GM12878 (cell line): ENCODE measurements around the gene PTBP3. TPM values are rescaled to one million over a fixed set of nuclear protein-coding genes. Genes with fewer than 3 reads are reported as not detected.

Source experiments
- ATAC-seq: fragments of 200-7000 bp; cut with Tn5 transposase; 3 replicates; pipeline ENCODE4 v1.9.1; 2020; ENCODE audit warnings: mild to moderate bottlenecking, moderate library complexity
- BruUV-seq: library from RNA; stranded (reverse); fragments of 400-500 nt; replicated peaks from 2 replicates; lab custom pipeline; 2021; lab: Mats Ljungman, UMichigan
- CTCF ChIA-PET: fragments of 300-600 bp; sonication (Branson Sonifier 250); formaldehyde crosslinking; extraction: SDS; loops from one replicate; lab custom pipeline; 2021; ENCODE audit warnings: inconsistent platforms; lab: Yijun Ruan, JAX
- POLR2A ChIA-PET: fragments of 350-600 bp; formaldehyde crosslinking; extraction: SDS; loops from one replicate; lab custom pipeline; 2021; ENCODE audit warnings: inconsistent platforms; lab: Charles Lee
- RAD21 ChIA-PET: fragments of 300-600 bp; sonication (Branson Sonifier 250); formaldehyde crosslinking; loops from one replicate; lab custom pipeline; 2023; ENCODE audit warnings: antibody characterized with exemption; ENCODE audit not compliant: unreplicated experiment; lab: Charles Lee
- SMC1A ChIA-PET: fragments of 300-600 bp; sonication (Branson Sonifier 250); formaldehyde crosslinking; loops from one replicate; lab custom pipeline; 2023; ENCODE audit not compliant: unreplicated experiment, uncharacterized antibody; lab: Charles Lee
- DNase-seq: peaks from one replicate; pipeline ENCODE4 v3.0.0-alpha.2; 2011; ENCODE audit warnings: low read depth, low spot score
- FAIRE-seq: peaks from 3 replicates; lab custom pipeline; 2011; peaks lifted over from hg19 to GRCh38; lab: Jason Lieb, UNC
- H2AFZ ChIP-seq: 2 replicates; pipeline ENCODE4 v1.6.0; 2011; ENCODE audit warnings: low read depth, low read length, control low read depth; ENCODE audit not compliant: control insufficient read depth
- H3K27ac ChIP-seq: 2 replicates; pipeline ENCODE4 v1.5.1; 2011; ENCODE audit warnings: control low read depth; ENCODE audit not compliant: control insufficient read depth, insufficient read depth
- H3K27me3 ChIP-seq, 2 experiments: replicated peaks in 1 of 2; 2 replicates each; pipeline versions ENCODE4 v1.6.0 to v1.6.1; 2011; ENCODE audit warnings: low read length in 1 of 2; ENCODE audit not compliant: control insufficient read depth in 2 of 2, insufficient read depth in 2 of 2
- H3K36me3 ChIP-seq, 2 experiments: 2 replicates each; pipeline ENCODE4 v1.5.1; 2011; ENCODE audit warnings: low read length in 1 of 2; ENCODE audit not compliant: control insufficient read depth in 2 of 2, insufficient read depth in 2 of 2
- H3K4me1 ChIP-seq: 2 replicates; pipeline ENCODE4 v1.6.1; 2011; ENCODE audit warnings: mild to moderate bottlenecking, low read length, moderate library complexity, mixed read lengths; ENCODE audit not compliant: control insufficient read depth, insufficient read depth
- H3K4me2 ChIP-seq: 2 replicates; pipeline ENCODE4 v1.6.0; 2011; ENCODE audit warnings: control low read depth; ENCODE audit not compliant: control insufficient read depth, insufficient read depth
- H3K4me3 ChIP-seq: fragments of 200-600 bp; sonication (generic); 2 replicates; pipeline ENCODE4 v1.5.1; 2016
- H3K79me2 ChIP-seq: 2 replicates; pipeline ENCODE4 v1.6.0; 2011; ENCODE audit warnings: low read length; ENCODE audit not compliant: control insufficient read depth, insufficient read depth
- H3K9ac ChIP-seq: 2 replicates; pipeline ENCODE4 v1.8.0; 2011; ENCODE audit warnings: low read length, control low read depth, mixed read lengths; ENCODE audit not compliant: control insufficient read depth, insufficient read depth
- H3K9me3 ChIP-seq: replicated peaks from 3 replicates; pipeline ENCODE4 v1.5.1; 2011; ENCODE audit warnings: mild to moderate bottlenecking, low read length; ENCODE audit not compliant: control insufficient read depth, insufficient read depth
- H4K20me1 ChIP-seq: 2 replicates; pipeline ENCODE4 v1.6.0; 2011; ENCODE audit not compliant: control insufficient read depth, insufficient read depth
- CBX3 ChIP-seq: fragments of 200-600 bp; sonication (generic); IDR thresholded peaks from 2 replicates; pipeline ENCODE4 v1.6.1; 2016; ENCODE audit warnings: low read depth, borderline replicate concordance
- CREM ChIP-seq: IDR thresholded peaks from 2 replicates; pipeline ENCODE4 v1.6.1; 2014; ENCODE audit warnings: antibody characterized with exemption, low read depth
- IKZF1 ChIP-seq: fragments of 450-650 bp; conservative IDR thresholded peaks from 2 replicates; pipeline ENCODE4 v1.6.1; 2017; ENCODE audit warnings: antibody characterized with exemption, mild to moderate bottlenecking
- IKZF2 ChIP-seq, 2 experiments: fragments of 450-650 bp; IDR thresholded peaks; 2 replicates each; pipeline ENCODE4 v1.6.1; 2017; ENCODE audit warnings: mild to moderate bottlenecking in 2 of 2, moderate library complexity in 2 of 2
- MEF2B ChIP-seq: fragments of 450-650 bp; IDR thresholded peaks from 2 replicates; pipeline ENCODE4 v1.6.1; 2018; ENCODE audit warnings: mild to moderate bottlenecking, moderate library complexity; ENCODE audit not compliant: partially characterized antibody, poor library complexity, severe bottlenecking
- MTA2 ChIP-seq: fragments of 450-650 bp; IDR thresholded peaks from 2 replicates; pipeline ENCODE4 v1.6.1; 2016; ENCODE audit warnings: low read depth, mild to moderate bottlenecking, moderate library complexity
- NFIC ChIP-seq: IDR thresholded peaks from 2 replicates; pipeline ENCODE4 v1.6.1; 2012; ENCODE audit warnings: low read depth, mild to moderate bottlenecking, inconsistent platforms, low read length, moderate library complexity
- NFXL1 ChIP-seq: fragments of 450-650 bp; IDR thresholded peaks from 2 replicates; pipeline ENCODE4 v1.6.1; 2017; ENCODE audit warnings: antibody characterized with exemption, mild to moderate bottlenecking, borderline replicate concordance
- POLR2AphosphoS2 ChIP-seq: IDR thresholded peaks from 2 replicates; pipeline ENCODE4 v1.6.1; 2011; ENCODE audit warnings: low read depth, mild to moderate bottlenecking, low read length, improper control_type of control experiment, moderate library complexity
- SIX5 ChIP-seq: IDR thresholded peaks from 2 replicates; pipeline ENCODE4 v1.6.1; 2011; ENCODE audit warnings: mild to moderate bottlenecking, low read depth, low read length, moderate library complexity; ENCODE audit not compliant: severe bottlenecking
- SREBF1 ChIP-seq: IDR thresholded peaks from 2 replicates; pipeline ENCODE4 v1.6.1; 2012; ENCODE audit warnings: mild to moderate bottlenecking, low read length
- TARDBP ChIP-seq: IDR thresholded peaks from 2 replicates; pipeline ENCODE4 v1.6.1; 2016; ENCODE audit warnings: borderline replicate concordance
- WRNIP1 ChIP-seq: IDR thresholded peaks from 2 replicates; pipeline ENCODE4 v1.6.1; 2011; ENCODE audit warnings: low read depth, low read length, improper control_type of control experiment, borderline replicate concordance
- ZBED1 ChIP-seq: IDR thresholded peaks from 2 replicates; pipeline ENCODE4 v1.6.1; 2016; ENCODE audit warnings: borderline replicate concordance
- ZNF207 ChIP-seq: fragments of 450-650 bp; IDR thresholded peaks from 2 replicates; pipeline ENCODE4 v1.6.1; 2014; ENCODE audit warnings: antibody characterized with exemption, mild to moderate bottlenecking, borderline replicate concordance
- ZNF217 ChIP-seq: fragments of 450-650 bp; IDR thresholded peaks from 2 replicates; pipeline ENCODE4 v1.6.1; 2017; ENCODE audit warnings: antibody characterized with exemption, mild to moderate bottlenecking
- WGBS: methylation state at CpG from one replicate; pipeline ENCODE4 v1.1.6; 2016; ENCODE audit warnings: low lambda C conversion rate; ENCODE audit not compliant: insufficient replicate concordance, insufficient coverage; ENCODE audit errors: missing lambda C conversion rate; 5-methylcytosine and 5-hydroxymethylcytosine counted together
- in situ Hi-C: fragments of 300-500 bp; cut with MboI; formaldehyde crosslinking; loops from 9 replicates; pipeline ENCODE4 v1.14.3; 2018; ENCODE audit warnings: mixed read lengths
- intact Hi-C: fragments of 100-400 bp; cut with micrococcal nuclease; formaldehyde crosslinking; loops from one replicate; pipeline ENCODE4 v1.14.2; 2022; ENCODE audit not compliant: unreplicated experiment
- polyA plus RNA-seq, 11 experiments: library from polyadenylated mRNA; depleted of rRNA in 4 of 11; unstranded in 6 of 11; stranded (reverse) in 5 of 11; fragments of >200 nt; fragmentation: Nextera tagmentation in 4 of 11; fragmentation: Illumina TruSeq in 1 of 11; extraction: Ambion mirVana in 4 of 11; extraction: Trizol in 1 of 11; gene quantifications; 1 replicate in 1 of 11; 2 replicates in 10 of 11; pipeline versions ENCODE4 v1.2.1 to v1.2.3, GENCODE V29; 2011 to 2016; ENCODE audit warnings: inconsistent platforms in 2 of 11, missing spikeins in 2 of 11, low read depth in 1 of 11
- total RNA-seq, 4 experiments: library from RNA; depleted of rRNA in 3 of 4; stranded (reverse); fragments of >200 nt in 3 of 4; fragmentation: Illumina TruSeq in 1 of 4; extraction: Trizol in 1 of 4; gene quantifications; 2 replicates each; pipeline versions ENCODE4 v1.2.1 to v1.2.3, GENCODE V29; 2013 to 2021
- TF ChIP-seq, protein P1 (sequence below): IDR thresholded peaks from 2 replicates; pipeline ENCODE4 v1.6.1; 2011; ENCODE audit warnings: borderline replicate concordance, low read depth, mild to moderate bottlenecking, moderate library complexity, mixed read lengths, low read length; ENCODE audit not compliant: insufficient read depth; ENCODE audit errors: extremely low read length
- TF ChIP-seq, protein P2 (sequence below): fragments of 450-650 bp; IDR thresholded peaks from 2 replicates; pipeline ENCODE4 v1.6.1; 2018; ENCODE audit warnings: mild to moderate bottlenecking, low read depth, moderate library complexity; ENCODE audit not compliant: partially characterized antibody

PTBP3 gene
- total and polyA plus RNA-seq, 10 of the 15 experiments (the other 5 are each of a cell fraction or from before 2014, with no cell fraction given), result 12.5 to 104 (median 52.7) TPM

GRCh38 chr9:112280904-112281303 lies 52.5 kb downstream of the PTBP3 start:
- no peak overlapping the region for H3K4me2 ChIP-seq
- SMC1A ChIA-PET, result interaction anchor here (1.5 to 1.9 kb wide), 3 partner anchors 12 to 55 kb away, joined by 4 read pairs; no protein-coding TSS in a partner anchor
- DNase-seq, result no peak

More at GRCh38 chr9:112280904-112281303, 52.5 kb downstream of the PTBP3 start:
- ChIA-PET CTCF (no interaction called here), POLR2A (no interaction called here), RAD21 (no interaction called here)
- Histone ChIP-seq H3K4me1 (no peaks in the 10 kb centered on the region), H3K9me3 (peaks cover 21% of the 10 kb centered on the region; the same call in 2 of the 3 replicates), H4K20me1 (no peaks in the 10 kb centered on the region), H3K79me2 (peaks cover 3% of the 10 kb centered on the region), H3K27ac (no peak overlapping the region), H3K4me3 (no peak overlapping the region), H3K36me3 (peaks cover 3 to 6% of the 10 kb centered on the region in 2 experiments; a peak in 3 of 4 replicates), H3K27me3 (no peaks in the 10 kb centered on the region), H2AFZ (no peak overlapping the region), H3K9ac (no peak overlapping the region)
- 100% methylated on average over 2 of the region's 2 CpGs for WGBS
- no peak for FAIRE-seq
- in situ Hi-C loops (no loop called here), intact Hi-C loops (no loop called here)
- TF ChIP-seq ZBED1 (no peak), ZNF217 (no peak), CBX3 (no peak), NFXL1 (no peak), ZNF207 (no peak), POLR2AphosphoS2 (no peak), TARDBP (no peak), CREM (no peak), IKZF1 (no peak), MTA2 (no peak), WRNIP1 (no peak), NFIC (no peak), IKZF2 (IDR thresholded peaks at IDR 0.05) (no peak), SREBF1 (no peak), SIX5 (no peak), MEF2B (no peak)
- TF ChIP-seq, protein P1, sequence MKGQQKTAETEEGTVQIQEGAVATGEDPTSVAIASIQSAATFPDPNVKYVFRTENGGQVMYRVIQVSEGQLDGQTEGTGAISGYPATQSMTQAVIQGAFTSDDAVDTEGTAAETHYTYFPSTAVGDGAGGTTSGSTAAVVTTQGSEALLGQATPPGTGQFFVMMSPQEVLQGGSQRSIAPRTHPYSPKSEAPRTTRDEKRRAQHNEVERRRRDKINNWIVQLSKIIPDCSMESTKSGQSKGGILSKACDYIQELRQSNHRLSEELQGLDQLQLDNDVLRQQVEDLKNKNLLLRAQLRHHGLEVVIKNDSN, result no peak
- TF ChIP-seq, protein P2, sequence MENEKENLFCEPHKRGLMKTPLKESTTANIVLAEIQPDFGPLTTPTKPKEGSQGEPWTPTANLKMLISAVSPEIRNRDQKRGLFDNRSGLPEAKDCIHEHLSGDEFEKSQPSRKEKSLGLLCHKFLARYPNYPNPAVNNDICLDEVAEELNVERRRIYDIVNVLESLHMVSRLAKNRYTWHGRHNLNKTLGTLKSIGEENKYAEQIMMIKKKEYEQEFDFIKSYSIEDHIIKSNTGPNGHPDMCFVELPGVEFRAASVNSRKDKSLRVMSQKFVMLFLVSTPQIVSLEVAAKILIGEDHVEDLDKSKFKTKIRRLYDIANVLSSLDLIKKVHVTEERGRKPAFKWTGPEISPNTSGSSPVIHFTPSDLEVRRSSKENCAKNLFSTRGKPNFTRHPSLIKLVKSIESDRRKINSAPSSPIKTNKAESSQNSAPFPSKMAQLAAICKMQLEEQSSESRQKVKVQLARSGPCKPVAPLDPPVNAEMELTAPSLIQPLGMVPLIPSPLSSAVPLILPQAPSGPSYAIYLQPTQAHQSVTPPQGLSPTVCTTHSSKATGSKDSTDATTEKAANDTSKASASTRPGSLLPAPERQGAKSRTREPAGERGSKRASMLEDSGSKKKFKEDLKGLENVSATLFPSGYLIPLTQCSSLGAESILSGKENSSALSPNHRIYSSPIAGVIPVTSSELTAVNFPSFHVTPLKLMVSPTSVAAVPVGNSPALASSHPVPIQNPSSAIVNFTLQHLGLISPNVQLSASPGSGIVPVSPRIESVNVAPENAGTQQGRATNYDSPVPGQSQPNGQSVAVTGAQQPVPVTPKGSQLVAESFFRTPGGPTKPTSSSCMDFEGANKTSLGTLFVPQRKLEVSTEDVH, result no peak
- no TSS peak for BruUV-seq
- ATAC-seq, result no peak
